Heart left ventricle (tissue), 13 donors: Measurements from ENCODE around the gene NMT2.

Source experiments
- CTCF ChIP-seq, 12 donors: fragments of 200-600 bp; sonication (generic) in 4 of 12; IDR thresholded peaks; one replicate each; pipeline versions ENCODE4 v1.5.0 to v1.8.0; 2018 to 2022; ENCODE audit warnings: antibody characterized with exemption in 12 of 12, mild to moderate bottlenecking in 5 of 12
- POLR2A ChIP-seq, 2 donors: fragments of 450-650 bp; IDR thresholded peaks; one replicate each; pipeline ENCODE4 v1.6.1; 2017; ENCODE audit warnings: antibody characterized with exemption in 2 of 2, mild to moderate bottlenecking in 2 of 2, moderate library complexity in 2 of 2
- donor health status: ischemic (EF 13 %, LVEDD 7.1; RV severe dilation, severe dysfunction).
- donor health status: DM: no; HTN: yes; CAD: no.
- donor health status: DM: no; HTN: no; CAD: no.
- donor health status: ischemic (EF 25% LVEDD 6.9; RV normal size, moderate dysfunction).
- donor health status: ischemic (EF 25% LVEDD 5.7; RV mildly dilated, moderate dysfunction).
- donor health status: ischemic (EF 35%, LVEDD 5.7; RV mildly dilated, moderate dysfunction).
- donor health status: nonischemic (EF 11% LVEDD 7.7; RV severe dilation, severe dysfunction).
- donor health status: DM: yes; HTN: yes; CAD: no.
- donor health status: PGD.
- donor health status: ischemic (EF 29% LVEDD 5.4; RV normal size, mild dysfunction).
- donor health status: nonischemic (EF 23%, LVEDD 6.1; RV moderate dilation, normal function).

GRCh38 chr10:15124190-15124589, 44.3 kb downstream of the NMT2 start:
- TF ChIP-seq CTCF (IDR thresholded peaks at IDR 0.05) (no peak), POLR2A (IDR thresholded peaks at IDR 0.05) (no peak)
